M059J (cell line): Measurements from ENCODE around the gene PLCB4. TPM values are rescaled to one million over a fixed set of nuclear protein-coding genes. Genes with fewer than 3 reads are reported as not detected.
"Not testable (repeated sequence)": the region's sequence is repeated elsewhere in the genome, so short reads cannot be mapped to it uniquely, and the experiment has no call there.

ENCODE experiments used
- DNase-seq: peaks from one replicate; pipeline ENCODE4 v3.0.0-alpha.2; 2012; ENCODE audit warnings: low read depth
- total RNA-seq: library from RNA; depleted of rRNA; stranded (reverse); fragments of >200 nt; shearing (Covaris generic); gene quantifications from 2 replicates; pipeline ENCODE4 v1.2.3, GENCODE V29; 2014; rRNA removed

PLCB4 gene
- total RNA-seq, result 8.0 and 16.1 TPM in 2 replicates

- peak; percentile 90 for DNase-seq
Measured at GRCh38 chr20:9068841-9069663, at the start of gene PLCB4. Gene PLCB4 (plus strand): TSS chr20:9069087. CDS start chr20:9307815, 238,728 bp downstream.

DNA sequence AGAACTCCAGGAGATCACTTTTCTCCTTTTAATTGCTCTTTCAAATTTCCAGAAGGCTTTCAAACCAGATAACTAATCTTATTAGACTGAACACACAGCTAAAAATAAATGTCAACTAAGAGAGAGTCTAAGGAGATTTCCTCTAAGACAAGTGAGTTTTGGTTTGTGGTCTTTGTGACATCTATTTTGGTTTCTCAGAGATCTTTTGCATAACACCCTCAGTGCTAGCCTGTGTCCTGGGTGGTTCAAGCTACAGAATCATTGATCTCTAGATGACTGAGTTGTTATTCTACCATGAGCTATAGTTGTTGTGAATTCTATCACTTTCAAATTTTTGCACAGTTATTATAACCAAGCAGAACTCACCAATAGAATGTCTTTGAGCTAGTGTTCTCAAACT is 49.1 kb upstream of the PLCB4 start:
- no peak for DNase-seq

DNA sequence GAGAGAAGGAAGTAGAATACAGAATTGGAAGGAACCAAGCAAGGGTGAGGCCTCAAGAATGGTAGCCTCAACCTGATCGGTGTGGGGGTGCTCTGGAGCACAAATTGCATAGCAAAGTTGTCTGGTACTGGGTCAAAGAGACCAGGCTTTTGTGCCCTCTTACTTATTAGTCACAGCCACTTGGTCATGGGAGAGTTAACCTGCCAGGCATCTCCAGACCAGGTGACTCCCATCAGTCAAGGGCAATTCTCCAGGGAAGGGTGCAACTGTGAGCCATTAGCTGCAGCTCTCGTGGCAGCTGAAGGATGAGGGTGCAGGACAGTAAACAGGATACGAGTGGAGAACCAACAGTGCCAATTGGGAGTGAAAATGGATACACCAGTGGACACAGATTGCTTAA is 47.7 kb upstream of the PLCB4 start:
- DNase-seq, result no peak

GRCh38 chr20:9021699-9022098 is 47.2 kb upstream of the PLCB4 start:
- DNase-seq, result peak; percentile 57

DNA sequence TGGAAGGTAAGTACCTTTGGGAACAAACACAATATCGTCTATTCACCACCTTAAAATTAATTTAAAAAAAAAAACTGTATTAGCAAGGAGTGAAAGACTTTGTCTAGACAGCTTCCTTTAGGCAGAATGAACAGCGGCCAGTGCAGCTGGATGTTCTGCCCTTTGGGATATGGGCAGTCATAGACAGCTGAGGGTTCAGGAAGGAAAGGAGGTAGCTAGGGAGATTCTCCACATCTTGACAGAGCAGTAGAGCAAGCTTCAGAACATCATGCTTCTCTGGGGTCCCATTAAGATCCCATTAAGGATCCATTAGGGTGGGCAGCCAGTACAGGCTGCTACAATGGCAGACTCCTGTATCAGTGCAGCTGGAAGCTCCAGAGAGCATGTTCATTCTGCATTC is 46.5 kb upstream of the PLCB4 start:
- no peak for DNase-seq

- DNase-seq, result no peak
Measured at GRCh38 chr20:9024606-9025005, 44.3 kb upstream of the PLCB4 start.

DNA sequence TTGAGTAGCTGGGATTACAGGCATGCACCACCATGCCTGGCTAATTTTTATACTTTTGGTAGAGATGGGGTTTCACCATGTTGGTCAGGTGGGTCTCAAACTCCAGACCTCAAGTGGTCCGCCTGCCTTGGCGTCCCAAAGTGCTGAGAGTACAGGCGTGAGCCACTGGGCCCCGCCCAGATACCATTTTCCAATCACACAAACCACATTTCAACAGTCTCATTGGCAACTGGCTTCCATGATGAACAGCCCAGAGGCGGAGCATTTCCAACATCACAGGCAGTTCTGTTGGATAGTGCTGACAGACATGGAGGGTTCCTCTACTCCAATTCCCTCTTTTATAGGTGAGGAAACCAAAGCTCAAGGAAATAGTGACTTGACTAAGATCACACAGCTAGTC is 43.9 kb upstream of the PLCB4 start:
- DNase-seq, result no peak

- peak; percentile 89 for DNase-seq
Measured at GRCh38 chr20:9025643-9026042, 43.2 kb upstream of the PLCB4 start.

DNA sequence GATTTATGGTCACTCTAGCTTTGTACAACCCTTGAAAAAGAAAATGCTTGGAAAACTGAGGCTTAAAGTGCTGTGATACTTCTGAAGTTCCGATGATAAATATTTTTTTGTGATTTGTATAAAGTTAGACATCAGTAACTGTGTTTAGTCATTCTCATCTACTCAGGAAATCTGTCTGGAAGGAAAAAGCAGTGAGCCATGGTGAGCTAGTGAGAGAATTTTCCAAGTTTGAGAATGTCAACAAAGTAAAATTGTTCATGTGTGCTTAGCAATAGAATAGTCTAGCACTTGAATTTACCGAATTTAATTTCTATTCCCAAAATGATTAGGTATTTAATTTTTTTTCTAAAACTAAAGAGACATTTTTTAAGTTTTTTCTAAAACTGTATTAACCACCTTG is 41.3 kb upstream of the PLCB4 start:
- no peak for DNase-seq

GRCh38 chr20:9028419-9028818 is 40.5 kb upstream of the PLCB4 start:
- peak; percentile 71 for DNase-seq

DNA sequence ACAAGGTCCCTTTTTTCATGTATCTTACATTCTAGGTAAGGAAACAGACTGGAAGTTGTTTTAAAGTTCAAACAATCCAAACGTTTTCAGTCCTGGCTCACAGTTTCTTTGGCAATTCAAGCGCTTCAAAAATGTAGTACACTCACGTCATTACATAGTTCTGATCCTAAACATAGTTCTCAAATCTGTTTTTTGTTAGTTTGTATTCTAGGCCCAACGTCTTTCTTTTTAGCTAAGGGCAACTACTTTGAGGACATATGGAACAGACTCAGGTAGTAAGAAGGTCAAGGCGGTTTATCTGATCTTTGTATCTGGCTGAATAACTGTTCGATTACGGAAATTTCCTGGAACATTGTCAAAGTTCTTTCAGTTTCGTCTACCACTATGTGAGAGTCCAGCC is 36.9 kb upstream of the PLCB4 start:
- DNase-seq, result no peak

- DNase-seq, result no peak
Measured at GRCh38 chr20:9032758-9033157, 36.1 kb upstream of the PLCB4 start.

- DNase-seq, result peak; percentile 99
Measured at GRCh38 chr20:9035126-9035525, 33.8 kb upstream of the PLCB4 start.

- peak; percentile 43 for DNase-seq
Measured at GRCh38 chr20:9036593-9036992, 32.3 kb upstream of the PLCB4 start.

DNA sequence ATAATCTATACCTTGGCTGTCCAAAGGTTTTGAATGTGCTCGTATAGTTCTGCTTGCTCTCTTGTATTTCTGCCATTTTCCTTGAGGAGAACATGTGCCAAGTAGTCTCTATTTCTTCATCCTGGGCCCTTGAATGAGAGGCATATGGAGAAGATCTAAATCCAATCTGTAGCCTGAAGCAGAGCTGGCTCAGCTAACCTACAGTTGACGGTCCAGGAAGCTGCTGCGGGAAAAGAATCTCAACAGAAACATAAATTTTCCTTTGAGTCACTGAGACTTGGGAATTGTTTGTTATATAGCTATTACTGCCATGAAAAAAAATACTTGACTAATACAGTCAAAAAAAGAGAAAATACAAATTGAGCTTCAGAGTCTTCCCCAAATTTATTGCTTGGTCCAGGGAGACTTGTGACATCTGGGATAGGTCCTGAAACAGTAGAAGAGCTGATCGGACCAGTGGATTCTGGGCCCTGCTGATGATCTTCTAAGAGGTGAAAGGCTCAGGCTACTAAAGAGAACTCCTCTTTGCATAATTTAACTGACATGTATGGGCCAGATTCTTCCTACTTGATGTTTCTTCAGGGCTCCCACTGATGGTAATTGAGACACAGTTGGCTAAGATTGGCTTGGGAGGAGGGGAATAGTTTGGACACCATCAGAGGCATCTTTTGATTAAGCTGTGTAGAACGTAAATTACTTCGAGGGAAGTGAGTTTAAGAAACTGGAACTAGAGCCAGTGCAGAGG is 29.9 kb upstream of the PLCB4 start:
- no peak for DNase-seq

DNA sequence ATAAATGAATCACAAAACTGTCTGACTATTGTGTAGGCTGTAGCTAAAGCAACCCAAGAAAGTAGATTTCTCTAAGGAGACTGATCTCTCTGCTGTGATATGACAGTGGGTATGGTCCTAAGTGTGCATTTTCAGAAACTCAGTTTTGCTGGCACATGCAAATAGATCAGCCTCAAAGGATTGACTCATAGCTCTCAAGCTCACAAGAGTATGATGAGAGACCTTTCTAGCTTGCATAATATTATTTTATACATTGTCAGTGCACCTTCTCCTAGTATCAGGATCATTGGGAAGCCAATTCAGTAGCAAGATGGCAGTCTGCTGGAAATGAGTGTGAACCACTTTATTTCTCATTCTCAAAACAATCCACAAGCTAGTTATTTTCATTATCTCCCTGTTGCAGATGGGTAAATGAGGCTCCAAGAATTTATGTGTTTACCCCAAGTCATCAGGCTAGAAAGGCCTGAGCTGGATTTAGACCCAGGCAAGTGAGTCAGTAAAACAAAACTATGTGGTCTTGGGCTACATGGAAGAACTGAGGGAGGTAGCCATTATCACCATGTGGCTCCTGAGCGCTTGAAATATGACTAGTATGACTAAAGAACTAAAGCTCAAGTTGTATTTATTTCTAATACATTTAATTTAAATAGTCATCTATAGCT is 27.9 kb upstream of the PLCB4 start:
- peak; percentile 81 for DNase-seq

GRCh38 chr20:9043364-9043763 is 25.5 kb upstream of the PLCB4 start:
- no peak for DNase-seq

- not testable (repeated sequence) for DNase-seq
Measured at GRCh38 chr20:9047928-9048327, 21.0 kb upstream of the PLCB4 start.

DNA sequence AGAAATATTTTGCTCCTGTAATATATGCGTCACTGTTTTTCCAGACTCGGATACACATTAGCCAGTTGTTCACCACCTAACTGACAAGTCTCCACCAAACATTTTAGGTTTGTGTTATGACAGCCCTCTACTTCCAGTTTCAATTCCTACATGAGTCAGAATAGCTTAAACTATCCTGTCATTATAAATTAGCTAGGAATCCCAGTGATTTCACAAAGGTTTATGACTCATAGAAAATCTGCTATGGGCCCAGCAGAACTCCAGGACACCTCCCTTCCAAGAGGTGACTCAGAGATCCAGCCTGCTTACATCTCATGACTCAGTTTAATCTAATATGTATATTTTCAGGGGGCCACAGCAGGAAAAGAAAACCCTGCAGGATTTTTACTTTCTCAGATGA is 17.4 kb upstream of the PLCB4 start:
- peak; percentile 100 for DNase-seq

DNA sequence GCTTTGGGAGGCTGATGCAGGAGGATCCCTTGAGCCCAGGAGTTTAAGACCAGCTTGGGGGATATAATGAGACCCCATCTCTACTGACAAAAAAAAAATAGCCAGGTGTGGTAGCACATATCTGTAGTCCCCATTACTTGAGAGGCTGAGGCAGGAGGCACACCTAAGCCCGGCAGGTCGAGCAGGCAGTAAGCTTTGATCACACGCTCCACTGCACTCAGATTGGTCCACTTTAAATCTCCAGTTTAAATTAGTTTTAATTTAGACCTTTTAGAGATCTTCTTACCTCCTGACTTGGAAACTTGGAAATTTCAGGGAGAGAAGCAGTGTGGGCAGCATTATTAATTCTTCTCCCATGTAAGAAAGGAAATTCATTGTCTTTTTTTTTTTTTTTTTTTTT is 16.8 kb upstream of the PLCB4 start:
- no peak for DNase-seq

DNA sequence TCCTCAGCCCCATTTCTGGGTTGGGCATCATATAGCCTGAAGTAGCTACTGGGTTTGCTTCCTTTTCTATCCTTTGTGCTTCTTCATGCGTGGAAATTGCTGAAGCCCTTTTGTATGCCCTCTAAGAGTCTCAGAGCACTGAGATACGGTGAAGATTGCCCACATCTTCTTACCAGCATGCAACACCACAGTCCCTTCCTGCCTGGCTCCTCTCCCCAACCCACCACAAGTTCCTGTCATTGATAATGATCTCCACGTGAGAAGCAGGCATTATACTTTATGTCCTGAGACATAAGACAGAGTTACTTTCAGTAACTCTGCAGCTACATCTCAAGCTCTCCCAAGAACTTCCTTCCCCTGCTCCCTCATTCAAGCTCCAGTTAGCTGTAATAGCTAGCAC is 15.8 kb upstream of the PLCB4 start:
- peak; percentile 76 for DNase-seq

DNA sequence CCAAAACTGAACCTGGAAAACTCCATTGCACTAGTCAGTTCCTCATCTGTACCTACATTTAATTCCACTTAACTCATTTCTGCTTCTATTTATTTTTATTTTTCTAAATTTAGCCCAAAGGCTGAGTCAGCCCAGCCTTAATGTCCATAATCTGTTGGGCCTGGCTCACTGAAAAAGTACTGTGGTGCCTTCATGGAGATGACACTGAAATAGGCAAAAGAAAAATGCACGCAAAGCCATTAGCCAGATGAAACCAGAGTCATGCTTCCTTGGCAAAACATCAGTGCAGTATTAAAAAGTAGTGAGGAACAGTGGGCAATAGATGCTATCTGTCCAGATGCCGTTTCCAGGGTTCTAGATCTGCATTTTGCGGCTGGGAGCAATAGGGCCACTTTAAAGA is 14.7 kb upstream of the PLCB4 start:
- peak; percentile 86 for DNase-seq

- peak; percentile 87 for DNase-seq
Measured at GRCh38 chr20:9059931-9060330, 9.0 kb upstream of the PLCB4 start.
